Activated CD4-positive, alpha-beta T cell treated with anti-CD3 and anti-CD28 coated beads, Interleukin-10, Interleukin-2, amounts not matched to agents 100 ng/mL and 50 ng/mL, durations not matched to agents 16 hours and 8 hours (primary cell): ENCODE measurements around the gene PLXNC1.
A peak's percentile ranks its signal among the peaks of the same experiment; 100 is the strongest.

Experiments
- DNase-seq: peaks from one replicate; pipeline ENCODE4 v3.0.0-alpha.2; 2020

The PLXNC1 gene

GRCh38 chr12:94183708-94184379, 35.5 kb downstream of the PLXNC1 start:
- DNase-seq: no peak

- DNase-seq: no peak
Measured at GRCh38 chr12:94184995-94185719, 36.8 kb downstream of the PLXNC1 start.

DNA sequence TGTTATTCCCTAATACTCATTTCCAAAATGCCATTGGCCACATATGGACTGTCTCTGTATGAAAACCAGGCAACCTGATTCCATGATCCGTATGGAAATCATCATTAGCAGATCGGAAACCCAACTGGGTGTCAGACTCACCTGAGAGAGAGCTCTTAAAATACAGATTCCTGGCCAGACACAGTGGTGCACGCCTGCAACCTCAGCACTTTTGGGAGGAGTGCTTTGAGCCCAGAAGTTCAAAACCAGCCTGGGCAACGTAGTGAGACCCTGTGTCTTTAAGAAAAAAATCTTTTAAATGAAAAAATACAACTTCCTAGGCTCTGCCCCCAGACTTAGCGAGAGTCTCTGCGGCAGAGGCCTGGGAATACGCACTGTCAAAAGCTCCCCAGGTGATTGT, 37.4 kb downstream of the PLXNC1 start:
- no peak for DNase-seq

- no peak for DNase-seq
Measured at GRCh38 chr12:94186278-94187241, 38.2 kb downstream of the PLXNC1 start.

DNA sequence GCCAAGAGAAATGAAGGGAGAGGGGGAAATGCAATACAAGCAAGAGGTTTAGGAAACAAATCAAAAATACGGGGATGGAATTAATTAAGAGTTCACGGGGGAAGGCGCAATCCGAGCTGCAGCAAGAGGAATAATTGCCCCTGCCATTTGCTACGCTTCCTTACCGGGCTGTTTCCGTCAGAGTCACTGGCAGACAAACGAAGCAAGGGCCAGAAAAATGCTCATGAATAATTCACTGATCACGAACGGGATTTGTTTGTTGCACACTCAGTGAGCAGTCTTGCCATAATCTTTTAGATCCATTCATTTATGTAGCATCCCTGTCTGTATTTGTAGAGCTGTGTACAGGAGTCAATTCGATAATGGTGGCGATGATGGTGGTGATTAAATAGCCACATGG, 39.0 kb downstream of the PLXNC1 start:
- no peak for DNase-seq

- DNase-seq: no peak
Measured at GRCh38 chr12:94190623-94191022, 42.2 kb downstream of the PLXNC1 start.

DNA sequence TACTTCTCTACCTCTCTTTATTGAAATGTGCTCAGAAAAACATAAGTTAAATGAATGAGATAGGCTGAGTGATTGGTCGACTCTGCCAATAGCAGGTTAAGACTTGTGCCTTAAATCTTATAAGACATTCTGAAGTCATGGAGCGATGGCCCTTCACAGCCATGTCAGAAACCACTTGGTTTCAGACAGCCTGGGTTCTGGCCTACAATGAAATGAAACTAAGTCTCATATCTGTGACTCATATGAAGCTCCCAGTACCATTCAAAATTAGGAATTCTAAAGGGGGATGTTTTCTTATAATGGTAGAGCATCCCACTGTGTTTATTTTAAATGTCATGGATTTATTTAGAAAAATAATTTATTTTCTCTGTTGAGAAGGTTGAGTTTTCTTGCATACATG, 42.6 kb downstream of the PLXNC1 start:
- DNase-seq: no peak

DNA sequence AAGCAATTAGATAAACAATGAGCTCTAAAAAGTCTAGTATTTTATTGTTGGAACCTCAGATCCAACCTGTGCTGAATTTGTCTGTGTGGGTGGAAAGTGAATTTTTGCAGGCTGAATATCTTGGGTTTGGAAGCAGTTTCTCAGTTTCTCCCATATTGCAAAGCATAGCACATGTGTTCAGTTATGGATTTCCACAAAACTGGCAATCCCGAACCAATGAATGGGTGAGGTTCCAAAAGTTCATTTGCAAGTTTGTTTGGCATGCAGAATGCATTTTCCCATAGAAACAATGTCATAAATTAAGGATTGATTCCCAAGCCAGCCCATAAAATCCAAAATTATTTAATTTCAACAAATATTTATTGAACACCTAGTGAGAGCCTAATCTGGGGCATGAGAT, 43.4 kb downstream of the PLXNC1 start:
- DNase-seq: no peak

DNA sequence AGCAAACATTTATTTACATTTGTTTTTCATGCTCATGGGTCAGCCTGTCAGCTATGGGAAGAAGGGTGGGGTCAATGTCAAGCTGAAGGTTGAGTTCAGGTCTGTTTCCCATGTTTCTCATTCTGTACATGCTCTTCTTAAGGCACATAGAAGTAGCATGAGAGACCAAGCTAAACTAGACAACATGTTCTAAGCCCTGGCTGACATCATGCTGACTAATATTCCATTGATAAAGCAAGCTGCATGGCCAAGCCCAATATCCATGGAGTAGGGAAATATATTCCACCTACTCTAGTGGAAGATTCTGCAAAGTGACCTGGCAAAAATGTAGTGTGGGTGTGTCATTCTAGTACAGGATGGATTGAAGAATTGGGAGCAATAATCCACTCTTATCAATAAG, 44.1 kb downstream of the PLXNC1 start:
- DNase-seq: no peak

- no peak for DNase-seq
Measured at GRCh38 chr12:94193168-94193567, 44.8 kb downstream of the PLXNC1 start.

DNA sequence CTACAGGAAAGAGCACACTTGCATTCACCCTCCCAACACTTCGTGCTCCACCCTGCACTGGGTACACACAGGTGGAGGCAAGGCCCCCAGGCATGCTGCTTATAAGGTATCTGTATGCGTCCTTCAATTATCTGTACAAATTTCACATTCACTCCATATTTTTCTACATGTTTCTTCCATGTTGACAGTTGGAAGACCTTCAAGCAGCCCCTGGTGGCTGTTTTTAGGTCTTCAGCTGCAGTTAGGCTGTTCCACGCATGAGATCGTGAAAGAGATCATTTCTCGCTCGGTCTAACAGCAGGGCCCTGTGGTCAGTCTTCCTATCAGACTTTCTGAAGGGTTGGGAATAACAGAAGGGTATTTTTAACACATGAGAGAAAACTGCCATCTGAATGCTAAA, 47.1 kb downstream of the PLXNC1 start:
- DNase-seq: no peak

- no peak for DNase-seq
Measured at GRCh38 chr12:94198469-94198868, 50.1 kb downstream of the PLXNC1 start.

DNA sequence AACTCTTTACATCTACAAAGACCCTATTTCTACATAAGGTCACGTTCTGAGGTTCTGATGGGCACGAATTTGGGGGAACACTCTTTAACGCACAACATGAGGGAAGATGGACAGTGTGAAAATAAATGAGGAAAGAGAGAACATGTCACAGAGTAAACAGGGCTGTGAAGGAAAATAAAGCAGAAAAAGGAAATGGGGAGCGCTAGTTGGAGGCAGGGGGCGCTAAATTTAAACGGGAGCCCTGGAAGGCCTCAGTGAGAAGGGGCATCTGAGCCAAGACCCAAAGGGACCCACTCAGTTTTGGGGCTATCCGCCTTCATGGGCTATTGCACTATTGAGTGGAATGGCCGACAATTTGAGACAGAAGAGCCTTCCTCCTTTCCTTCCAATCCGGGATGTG, 50.5 kb downstream of the PLXNC1 start:
- no peak for DNase-seq

GRCh38 chr12:94200069-94200468, 51.7 kb downstream of the PLXNC1 start:
- DNase-seq: no peak

DNA sequence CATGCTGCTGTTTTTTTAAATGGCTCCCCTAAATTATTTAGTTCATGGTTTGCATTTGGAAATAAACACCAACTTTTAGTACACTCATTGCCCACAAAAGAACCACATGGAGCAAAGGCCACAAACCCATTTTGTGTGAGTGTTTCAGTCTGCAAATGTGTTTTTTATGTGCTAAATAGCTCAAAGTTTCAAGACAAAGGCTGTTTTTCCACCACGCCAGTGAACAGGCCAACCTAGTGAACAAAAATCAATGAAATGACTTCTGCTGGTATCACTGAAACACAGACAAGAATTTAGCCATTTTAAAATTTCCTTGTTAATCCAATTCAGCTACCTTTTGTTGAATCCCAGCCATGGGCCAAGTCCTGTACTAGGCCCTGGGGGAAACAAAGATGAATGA, 52.3 kb downstream of the PLXNC1 start:
- DNase-seq: no peak

DNA sequence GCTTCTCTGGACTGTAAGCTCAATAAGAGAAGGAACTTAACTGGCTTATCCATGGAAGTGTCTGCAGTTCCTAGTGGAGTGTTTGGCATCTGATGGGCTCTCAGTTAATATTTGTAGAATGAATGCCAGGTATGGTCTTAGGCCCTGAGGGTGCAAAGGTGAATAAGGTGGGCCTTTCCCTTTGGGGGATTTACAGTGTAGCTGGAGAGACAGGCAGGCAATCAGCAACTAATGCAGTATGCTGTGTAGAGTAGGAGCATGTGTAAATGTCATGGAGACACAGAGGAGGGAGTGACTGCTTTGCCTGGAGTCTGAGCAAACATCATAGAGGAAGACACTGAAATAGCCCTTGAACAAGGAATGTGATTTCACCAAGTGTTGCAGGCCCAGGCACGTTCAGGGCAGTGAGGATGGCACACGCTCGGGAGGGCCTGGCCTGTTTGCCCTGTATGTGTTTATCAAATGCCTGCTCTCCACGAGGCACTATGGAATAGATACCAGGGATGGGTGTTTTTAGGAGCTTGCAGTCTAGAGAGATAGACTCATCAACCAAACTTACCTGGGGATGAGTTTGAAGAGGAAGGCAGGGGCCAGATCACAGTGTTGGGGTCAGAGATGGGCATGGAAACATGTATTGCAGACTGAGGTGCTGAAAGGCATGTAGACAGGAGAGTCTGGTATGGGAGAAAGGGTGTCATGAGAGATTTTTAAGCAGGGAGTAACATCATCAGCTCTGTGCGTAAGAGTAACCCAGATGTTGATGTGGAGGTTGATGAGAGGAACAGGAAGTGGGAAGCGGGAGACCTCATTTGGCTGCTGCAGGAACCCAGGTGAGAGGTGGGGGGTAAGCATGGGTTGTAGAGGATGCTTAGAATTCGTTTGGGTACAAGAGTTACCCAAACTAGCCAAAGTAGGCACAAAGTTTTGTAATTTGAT, 54.1 kb downstream of the PLXNC1 start:
- peak; percentile 18 for DNase-seq

DNA sequence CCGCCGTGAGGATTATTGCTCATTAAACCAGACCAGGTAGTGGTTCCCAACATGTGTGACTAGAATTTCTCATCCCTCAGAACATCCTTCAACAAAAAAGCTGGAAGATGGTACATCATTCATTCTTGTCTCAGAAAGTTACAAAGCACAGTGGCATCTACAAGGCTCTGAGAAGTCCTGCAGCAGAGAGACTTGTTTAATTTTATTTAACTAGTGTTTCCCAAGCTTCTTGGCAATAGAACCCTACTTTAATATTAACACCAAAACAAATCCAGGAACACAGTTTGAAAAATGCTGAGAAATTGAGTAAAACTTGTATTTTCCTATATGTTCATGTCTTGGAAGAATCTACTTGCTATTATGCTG, 54.8 kb downstream of the PLXNC1 start:
- no peak for DNase-seq

- DNase-seq: no peak
Measured at GRCh38 chr12:94203796-94204195, 55.4 kb downstream of the PLXNC1 start.

DNA sequence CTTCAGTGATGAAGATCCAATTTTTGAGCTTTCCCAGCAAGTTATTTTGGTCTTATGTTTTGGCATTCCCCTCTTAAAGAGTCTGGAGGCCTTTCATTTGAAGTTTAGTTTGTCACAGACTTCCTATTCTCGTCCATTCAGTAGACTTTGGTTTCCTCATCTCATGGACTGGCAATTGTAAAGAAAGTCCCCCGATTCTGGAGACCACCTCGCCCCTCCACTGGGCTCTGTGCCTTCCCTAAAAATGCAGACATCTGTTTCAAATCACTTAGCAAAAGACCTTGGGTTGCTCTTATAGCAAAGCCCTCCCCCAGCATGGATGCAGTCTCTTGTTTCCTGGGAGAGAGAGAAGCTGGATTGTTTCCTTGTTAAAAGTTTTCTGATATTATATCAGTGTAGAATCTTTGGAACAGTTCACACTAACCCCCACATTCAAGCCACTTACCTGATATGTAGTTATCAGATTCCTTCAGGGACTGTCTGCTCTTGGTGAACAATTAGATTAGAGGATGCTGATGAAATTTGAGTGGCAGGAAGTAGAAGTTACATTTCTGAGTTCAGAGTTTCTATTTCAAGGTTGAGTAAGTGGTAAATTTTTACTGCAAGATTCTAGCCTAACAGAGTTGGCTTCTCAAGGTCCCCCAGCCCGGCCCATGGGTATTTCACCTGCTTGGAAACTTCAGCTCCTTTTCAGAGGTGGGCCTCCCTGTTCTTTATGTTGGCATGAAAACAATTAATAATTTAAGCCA, 56.3 kb downstream of the PLXNC1 start:
- peak; percentile 74 for DNase-seq

- peak; percentile 38 for DNase-seq
Measured at GRCh38 chr12:94205822-94206221, 57.4 kb downstream of the PLXNC1 start.

DNA sequence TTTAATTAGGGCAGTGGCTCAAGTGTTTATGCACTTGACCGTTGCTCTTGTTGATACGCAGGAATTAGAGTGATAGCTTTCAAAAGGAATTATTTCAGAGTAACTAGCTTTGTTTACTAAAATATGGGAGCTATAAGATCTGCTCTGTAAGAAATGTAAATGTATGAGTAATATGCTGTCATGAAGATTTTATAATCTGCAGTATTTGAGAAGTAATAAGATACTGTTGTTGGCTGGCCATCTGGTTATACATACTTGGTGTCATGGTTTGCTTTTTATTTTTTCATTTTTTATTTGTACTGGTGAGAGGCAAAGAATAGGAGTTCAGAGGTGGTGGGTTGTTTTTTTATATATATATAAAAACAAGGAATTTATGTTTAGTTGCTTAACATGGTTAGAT, 58.5 kb downstream of the PLXNC1 start:
- no peak for DNase-seq

DNA sequence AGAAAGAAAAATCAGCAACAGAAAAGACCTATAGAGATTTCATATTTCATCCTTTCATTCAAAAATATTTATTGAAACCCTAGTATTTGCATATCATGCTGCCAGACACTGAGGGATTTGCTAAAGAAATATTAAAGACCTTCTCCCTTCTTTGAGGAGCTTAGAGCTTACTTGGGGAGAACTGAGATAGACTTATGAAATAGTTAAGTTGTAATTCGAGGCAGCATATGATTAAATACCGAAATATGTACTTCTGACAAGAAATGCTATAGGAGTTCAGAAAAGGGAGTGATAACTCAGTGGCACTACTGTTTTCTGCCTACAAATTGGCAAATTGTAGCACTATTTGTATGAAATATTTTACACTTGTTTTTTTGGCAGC, 59.1 kb downstream of the PLXNC1 start:
- DNase-seq: no peak
